HG02610 (cell line): ENCODE measurements around the gene HNRNPUL2.

Experiments
- ATAC-seq: cut with Tn5 transposase; IDR thresholded peaks from one replicate; pipeline ENCODE4 v1.9.1; 2021; ENCODE audit warnings: mild to moderate bottlenecking, moderate library complexity; ENCODE audit not compliant: unreplicated experiment

HNRNPUL2 gene

DNA sequence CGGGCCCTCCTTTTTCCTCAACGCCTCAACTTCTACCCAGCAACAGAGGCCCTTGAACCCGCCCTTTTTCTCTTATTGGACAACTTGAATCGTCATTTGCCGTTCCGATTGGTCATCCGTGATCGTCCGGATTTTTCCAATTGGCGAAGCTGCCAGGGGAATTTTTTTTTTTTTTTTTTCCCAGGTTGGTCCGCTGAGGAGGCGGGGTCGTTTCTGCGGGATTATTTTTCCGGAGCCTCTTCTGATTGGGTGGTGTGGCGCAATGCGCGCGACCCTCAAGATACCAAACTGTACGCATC is 564 bp upstream of the HNRNPUL2 start:
- ATAC-seq = peak; percentile 51

DNA sequence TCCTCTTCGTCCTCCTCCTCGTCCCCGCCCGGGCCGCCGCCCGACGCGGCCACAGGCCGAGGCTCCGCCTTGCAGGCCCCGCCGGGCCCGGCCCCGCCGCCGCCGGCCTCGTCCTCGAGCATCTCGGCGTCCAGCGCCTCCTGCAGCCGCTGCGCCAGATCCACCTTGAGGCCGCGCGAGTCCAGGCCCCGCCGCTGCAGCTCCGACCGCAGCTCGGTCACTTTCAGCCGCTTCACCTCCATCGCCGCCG is 417 bp downstream of the HNRNPUL2 start:
- peak; percentile 4 for ATAC-seq

DNA sequence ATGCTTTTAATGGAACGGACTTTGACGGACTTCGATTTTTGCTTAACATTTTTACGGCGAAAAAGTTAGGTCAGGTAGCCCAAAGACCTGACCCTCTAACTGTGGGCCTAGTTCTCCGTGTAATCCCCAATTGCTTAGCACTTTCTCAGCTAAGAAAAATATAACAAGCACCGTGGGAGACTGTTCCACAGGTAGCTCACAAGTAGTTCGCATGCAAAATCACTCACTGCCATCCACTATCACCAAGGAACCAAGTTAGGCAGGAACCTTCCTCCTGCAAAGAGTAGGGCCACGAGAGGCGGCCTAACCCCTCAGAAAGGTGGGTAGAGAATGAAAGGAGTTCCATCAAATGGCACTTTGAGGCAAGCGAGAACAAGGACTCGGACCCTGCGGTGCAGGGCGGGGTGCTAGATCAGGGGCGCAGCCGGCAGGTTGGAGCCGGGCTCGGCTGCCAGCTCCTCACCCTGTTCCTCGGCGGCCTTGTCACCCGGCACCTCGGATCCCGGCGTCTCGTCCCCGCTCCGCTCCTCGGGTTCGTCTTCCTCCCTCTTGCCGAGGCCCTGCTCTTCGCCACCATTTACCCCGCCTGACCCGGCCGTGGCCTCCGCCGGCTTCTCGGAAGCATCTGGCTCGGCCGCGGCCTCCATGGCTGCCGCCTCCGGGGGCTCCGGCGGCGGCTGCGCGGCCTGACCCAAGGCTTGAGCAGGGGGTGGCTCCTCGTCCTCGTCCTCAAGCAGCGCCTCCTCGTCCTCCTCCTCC is 922 bp downstream of the HNRNPUL2 start:
- no peak for ATAC-seq

DNA sequence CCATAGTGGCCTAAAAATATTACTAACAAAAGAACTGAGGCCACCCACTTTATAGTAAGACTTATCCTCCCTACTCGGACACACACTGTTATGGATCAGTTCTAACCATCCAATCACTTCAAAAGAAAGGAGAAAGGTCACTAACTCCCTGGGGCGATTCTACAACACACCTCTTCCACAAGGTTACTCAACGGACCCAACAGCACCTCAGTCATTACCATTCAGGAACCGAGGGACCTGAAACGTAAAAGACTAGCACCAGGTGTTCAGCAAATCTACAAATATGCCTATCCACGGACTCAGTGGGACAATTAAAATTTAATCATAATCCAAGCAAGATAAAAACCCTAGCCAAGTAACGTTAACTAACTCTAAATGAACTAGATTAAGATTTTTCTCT is 1.6 kb downstream of the HNRNPUL2 start:
- ATAC-seq = no peak

DNA sequence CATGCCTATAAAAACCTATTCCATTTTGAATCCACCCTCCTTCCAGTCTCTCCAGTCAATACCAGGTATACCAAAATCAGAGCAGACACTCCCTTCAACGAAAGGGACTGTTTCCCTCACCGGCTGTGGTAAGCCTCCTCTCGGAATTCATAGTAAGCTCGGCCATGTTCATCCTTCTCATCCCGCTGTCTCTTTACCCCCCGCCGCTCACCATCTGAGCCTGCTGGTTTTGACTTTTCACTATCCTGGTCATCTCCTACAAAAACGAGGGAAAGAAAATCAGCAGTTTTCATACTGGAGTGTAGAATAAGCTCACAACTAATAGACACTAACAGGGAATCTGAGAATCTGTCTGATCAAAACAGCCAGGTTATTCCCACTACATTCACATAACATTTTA is 3.1 kb downstream of the HNRNPUL2 start:
- ATAC-seq = no peak

DNA sequence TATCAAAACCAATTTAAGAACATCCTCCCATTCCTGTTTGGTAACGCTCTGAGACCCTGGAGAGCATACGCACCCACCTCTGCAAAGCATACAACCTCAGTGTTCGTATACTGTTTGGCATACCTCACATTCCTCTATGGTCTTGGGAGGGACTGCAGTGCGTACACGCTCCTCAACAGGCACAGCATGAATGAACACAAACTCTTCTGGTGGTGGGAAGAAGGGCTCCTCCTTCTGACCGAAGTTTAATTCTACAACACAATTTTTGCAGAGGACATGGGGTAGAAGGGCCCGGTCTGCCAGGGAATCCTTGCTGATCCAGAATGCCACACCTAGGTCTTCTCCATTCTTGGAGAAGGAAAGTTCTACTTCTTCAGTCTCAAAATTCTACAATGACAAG is 5.3 kb downstream of the HNRNPUL2 start:
- no peak for ATAC-seq

DNA sequence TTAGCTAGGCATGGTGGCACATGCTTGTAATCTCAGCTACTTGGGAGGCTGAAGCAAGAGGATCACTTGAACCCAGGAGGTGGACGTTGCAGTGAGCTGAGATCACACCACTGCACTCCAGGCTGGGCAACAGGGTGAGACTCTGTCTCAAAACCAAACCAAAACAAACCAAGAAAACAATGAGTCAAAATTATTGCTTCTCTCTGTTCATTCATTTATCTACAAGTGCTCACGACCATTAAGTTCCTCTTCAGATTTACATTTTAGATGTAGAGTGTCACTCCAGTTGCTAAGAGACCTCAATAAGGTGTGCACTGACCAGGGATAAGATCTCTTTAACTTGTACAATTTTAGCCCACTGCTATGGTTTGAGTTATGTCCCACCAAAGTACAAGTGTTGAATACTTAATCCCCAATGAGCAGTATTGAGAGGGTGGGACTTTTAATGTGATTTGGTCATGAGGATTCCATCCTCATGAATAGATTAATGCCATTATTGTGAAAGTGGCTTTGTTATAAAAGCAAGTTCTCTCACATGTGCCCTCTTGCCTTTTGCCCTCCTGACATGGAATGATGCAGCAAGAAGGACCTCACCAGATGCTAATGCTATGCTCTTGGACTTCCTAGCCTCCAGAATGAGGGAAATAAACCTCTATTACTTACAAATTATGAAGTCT is 7.8 kb downstream of the HNRNPUL2 start:
- no peak for ATAC-seq

DNA sequence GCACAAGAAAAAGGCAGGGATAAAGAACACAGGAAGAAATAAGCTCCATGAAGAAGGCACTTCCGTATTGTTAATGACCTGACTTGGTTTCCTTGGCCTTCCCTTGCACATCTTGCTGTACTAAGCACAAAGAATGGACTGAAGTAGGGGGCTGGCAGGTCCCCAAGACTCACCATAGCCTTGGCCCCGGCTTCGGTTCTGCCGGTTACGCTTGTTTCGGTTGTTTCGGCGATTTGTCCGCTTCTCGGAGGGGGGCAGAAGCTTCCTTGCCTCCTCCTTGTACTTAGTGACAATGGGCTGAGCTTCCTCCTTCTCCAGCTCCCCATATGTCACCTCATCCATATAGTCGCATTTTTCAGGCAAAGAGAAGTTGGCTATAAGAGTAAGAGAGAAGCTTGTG is 10.4 kb downstream of the HNRNPUL2 start:
- ATAC-seq = no peak

DNA sequence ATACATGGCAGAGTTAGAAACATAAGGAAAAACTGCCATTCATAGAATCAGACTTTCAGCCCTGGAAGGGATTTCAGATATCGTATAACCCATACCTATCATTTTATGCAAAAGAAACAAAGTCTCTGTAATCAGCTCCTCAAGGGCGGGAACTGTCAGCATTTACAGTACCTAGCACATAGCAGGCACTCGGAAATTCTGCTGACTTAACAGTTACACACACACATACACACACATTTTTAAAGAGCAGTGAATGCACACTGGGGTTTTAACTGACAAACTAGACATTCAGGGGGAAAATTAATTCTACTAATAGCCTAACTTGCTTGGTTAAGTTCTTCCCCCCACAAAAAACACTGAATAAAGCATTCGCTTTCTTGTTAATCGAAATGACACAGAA is 11.1 kb downstream of the HNRNPUL2 start:
- ATAC-seq = no peak

DNA sequence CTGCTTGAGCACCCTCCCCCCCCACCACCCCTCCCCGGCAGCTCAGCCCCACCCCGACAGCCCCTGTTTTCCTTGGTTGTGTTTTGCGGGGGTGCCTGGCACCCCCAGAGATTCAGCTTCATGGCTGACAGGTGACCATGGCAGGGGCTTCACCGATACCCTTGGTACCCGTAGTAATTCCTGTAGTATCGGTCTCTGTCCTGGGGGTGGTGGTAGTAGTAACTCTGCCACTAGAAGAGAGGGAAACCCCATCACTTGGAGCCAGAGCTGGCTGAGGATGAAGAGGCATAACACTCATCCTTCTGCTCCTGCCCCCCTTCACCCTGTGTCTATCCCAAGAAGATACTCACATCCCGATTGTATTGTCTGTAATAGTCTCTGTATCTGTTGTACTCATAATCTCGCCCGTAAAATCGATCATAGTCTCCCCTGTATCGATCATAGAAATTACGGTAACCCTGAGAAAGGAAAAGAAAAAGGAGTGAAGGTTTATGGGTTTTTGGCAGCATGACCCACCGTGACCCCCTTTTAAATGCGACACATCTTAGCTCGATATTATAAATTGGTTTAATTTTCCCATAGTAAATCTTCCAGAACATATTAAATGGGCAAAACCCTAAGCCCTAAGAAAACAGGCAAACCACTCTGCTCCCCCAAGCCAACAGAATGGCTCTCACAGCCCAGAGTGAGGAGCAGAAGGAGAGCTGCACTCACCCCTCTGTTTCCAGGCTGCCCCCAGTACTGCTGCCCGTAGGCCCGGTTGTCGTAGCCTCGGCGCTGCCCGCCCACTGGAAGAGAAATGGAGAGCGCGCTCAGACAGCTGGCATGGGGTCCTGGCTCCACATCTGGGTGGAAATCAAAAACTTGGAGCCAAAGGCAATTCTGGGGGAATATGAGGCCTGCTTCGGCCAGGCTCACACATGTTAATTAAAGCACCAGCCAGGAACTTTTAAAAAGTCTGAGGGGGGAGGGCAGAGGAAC is 11.8 kb downstream of the HNRNPUL2 start:
- no peak for ATAC-seq

DNA sequence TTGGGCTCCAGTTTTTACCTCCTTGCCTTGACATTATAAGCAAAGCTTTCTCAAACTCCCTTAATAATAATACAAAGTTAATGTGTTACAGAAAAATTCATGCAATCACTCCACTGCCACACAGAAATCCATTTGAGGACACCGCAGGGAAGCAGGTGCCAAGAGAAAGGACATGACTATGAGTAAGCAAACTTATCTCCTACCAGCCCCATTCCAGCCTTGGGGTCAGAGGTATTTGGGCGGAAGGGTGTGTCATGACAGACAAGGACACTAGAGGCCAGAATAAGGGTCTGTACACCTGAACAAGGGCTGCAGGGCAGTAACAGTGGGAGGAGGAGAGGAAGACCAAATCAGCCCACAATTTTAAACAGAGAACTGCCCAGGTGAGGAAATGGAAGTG is 13.9 kb downstream of the HNRNPUL2 start:
- ATAC-seq = no peak

DNA sequence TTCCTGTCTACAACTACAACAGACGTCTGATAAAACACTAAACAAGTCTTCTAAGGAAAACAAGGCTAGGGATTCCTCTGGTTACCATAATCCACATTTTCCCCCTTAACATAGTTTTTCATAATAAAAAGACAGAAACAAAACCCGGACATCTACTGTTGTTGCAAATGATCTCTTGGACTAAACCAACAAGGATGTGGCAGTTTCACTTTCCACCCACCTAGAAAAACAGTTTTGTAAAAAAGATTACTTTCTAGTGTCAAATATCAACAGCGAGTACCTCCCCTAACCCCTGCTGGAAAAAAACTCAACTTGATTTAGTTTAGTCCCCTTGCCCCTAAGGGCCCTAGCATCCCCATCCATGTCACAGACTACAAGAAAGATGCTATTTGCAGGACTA is 14.4 kb downstream of the HNRNPUL2 start:
- no peak for ATAC-seq

DNA sequence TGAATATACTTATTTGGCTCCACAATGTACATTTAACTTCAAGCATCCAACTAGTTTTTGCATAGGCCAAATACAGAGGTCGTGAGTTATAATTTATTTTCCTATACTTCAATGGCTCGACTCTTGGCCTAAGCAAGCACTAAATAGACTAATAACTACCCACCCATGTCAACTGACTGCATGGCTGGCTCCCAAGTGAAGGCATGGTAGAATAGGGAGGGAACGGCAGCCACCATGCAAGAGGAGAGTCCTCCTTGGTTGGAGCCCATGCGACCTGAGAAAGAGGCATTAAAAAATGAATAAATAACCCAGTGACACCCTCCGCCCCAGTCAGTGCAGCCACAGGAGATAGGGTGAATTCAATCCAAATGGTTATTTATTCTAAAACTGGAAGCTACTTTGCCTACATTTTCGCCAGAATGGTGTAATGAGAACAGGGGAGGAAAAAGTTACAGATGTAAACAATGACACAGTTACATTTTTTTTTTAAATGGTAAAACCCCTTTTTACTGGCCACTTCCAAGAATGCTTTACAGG is 14.9 kb downstream of the HNRNPUL2 start:
- ATAC-seq = no peak

DNA sequence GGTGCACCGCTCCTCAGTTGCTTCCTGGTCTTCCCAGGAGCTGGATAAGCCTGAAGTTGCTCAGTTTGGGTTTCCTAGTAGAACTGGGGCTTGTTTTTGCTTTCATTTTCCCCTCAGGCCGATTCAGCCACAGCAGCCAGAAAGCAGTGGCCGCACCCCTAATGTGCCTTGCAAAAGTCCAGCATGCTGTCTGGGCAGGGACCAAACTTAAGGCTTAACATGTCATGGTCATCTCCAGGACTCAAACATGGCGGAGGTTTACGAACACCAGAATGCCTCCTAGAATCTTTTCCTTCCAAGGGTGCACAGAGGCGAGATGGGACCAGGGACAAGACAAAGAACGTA is 17.3 kb downstream of the HNRNPUL2 start:
- ATAC-seq = no peak

DNA sequence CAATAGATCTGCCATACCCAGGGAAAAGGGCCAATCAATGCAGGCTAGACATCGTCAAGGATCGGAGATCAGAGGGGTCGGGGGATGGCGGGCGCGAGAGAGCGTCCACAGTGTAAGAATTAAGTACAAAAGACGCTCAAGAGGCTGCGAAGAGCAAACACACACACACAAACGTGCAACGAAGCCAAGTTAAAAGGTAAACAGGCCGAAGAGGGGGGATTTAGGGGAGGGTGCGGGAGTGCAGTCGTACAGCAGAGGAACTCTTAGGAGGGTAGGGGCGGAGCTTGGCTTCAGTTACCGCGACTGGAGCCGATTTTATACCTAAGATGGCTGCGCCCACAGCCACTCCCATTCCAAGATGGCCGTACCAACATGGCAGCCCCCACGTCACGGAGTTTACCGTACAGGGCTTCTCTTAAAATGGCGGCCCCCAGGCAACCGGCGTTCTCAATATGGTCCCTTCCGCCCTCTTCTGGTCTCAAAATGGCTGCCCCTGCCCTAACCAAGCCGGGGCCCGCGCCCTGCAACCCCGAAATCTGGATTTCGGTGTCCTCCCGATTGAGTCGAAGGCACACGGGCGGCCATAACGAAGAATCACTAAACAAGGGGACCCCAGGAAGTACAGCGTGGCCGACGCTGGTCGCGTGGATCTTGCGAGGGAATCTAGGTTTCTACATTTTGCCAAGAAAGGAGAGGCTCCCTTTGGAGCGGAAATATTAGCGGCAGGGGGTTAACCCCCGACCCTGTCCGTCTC is 17.8 kb downstream of the HNRNPUL2 start:
- ATAC-seq = peak; percentile 63

DNA sequence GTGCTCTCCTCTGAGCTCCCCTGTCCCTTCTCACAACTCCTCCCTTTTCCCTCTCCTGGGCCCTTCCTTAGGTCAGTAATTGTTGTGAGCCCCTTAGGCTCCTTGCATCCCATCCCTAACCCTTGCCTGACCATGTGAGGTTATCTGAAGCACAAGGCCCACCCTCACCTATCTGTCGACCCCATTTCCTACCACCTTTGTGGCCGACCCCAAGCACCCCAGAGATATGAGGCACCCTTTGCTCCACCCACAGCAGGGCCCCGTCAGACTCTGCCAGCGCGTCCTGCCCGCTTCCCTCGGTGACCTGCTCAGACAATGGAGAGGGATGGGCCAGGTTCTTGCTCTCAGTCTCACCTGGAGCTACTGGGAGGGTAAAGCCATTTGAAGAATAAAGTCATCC is 18.5 kb downstream of the HNRNPUL2 start:
- ATAC-seq = no peak

DNA sequence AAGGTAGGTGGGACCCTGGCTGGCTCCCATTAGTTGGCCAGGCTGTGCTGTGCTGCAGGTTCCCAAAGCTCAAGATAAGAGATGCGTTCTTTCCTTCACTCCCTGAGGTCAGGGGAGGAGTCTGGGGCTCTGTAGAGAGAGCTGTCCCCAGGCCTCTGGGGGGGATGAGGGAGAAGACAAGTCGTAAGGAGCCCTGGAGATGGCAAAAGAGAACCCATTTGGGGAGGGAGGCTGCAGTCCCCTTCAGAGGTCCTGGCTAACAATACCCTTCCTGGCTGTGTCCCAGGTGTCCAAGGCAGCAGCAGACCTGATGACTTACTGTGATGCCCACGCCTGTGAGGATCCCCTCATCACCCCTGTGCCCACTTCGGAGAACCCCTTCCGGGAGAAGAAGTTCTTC is 18.9 kb downstream of the HNRNPUL2 start:
- ATAC-seq = no peak

DNA sequence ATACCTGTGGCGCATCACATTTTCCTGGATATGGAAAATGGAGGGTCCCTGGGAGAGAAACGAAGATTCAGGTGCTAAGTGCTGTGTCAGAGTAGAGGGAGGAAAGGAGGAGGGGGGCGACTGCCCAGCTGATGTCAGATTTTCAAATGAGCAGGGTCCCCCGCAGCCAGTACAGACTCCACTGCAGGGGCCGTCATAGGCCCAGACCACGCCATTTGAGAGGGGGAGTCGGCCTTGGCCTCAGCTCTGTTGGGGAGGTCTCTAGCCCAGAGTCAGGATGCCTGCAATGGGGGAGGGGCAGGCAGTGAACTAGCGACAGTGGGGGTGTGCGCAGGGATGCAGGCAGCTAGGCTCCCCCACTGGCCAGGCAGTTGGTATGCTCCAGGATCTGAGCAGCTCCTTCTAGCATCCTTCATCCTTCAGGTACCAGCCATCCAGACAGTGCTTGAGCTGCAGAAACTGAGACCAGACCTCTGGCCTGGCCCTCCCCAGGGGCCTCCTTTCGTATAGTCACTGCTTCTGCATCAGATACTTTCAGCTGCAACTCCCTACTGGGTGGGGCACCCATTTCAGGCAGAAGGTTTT is 19.9 kb downstream of the HNRNPUL2 start, which contains the start of the genes BSCL2 and GNG3:
TSS of gene BSCL2 (minus strand) at position 148 of the 585 bp plus-strand sequence. CDS start 229 bp downstream, outside the sequence.
TSS of gene GNG3 (plus strand) at position 400 of the 585 bp plus-strand sequence. CDS start 620 bp downstream, outside the sequence.
- ATAC-seq = no peak

DNA sequence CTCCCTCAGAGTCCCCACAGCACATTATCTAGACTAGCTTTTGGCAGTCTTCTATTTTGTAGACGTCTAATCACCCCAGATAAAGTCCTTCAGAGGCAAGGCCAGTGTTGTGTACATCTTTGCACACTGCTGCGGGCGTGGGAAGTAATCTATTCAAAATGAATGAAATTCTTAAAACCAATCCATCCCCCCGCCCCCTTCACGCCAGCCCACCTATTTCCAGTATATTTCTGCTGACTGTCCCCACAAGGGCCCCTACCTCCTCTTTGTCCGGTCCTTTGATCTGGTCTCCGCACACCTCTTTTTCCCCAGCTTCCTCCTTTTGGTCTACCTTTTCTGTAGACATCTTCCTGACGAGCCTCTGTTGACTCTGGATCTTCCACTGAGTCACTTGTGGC is 20.4 kb downstream of the HNRNPUL2 start:
- no peak for ATAC-seq
